Stimulated activated CD8-positive, alpha-beta memory T cell treated with anti-CD3 and anti-CD28 coated beads, Interleukin-12 subunit alpha, Interleukin-12 subunit beta, amount 100 ng/mL, for 4 hours (primary cell): ENCODE measurements around the gene CD180.
A peak's percentile ranks its signal among the peaks of the same experiment; 100 is the strongest.
"Not testable (repeated sequence)": the region's sequence is repeated elsewhere in the genome, so short reads cannot be mapped to it uniquely, and the experiment has no call there.

Experiments used
- DNase-seq: peaks from one replicate; pipeline ENCODE4 v3.0.0-alpha.2; 2020; ENCODE audit warnings: low read depth

CD180 gene

DNA sequence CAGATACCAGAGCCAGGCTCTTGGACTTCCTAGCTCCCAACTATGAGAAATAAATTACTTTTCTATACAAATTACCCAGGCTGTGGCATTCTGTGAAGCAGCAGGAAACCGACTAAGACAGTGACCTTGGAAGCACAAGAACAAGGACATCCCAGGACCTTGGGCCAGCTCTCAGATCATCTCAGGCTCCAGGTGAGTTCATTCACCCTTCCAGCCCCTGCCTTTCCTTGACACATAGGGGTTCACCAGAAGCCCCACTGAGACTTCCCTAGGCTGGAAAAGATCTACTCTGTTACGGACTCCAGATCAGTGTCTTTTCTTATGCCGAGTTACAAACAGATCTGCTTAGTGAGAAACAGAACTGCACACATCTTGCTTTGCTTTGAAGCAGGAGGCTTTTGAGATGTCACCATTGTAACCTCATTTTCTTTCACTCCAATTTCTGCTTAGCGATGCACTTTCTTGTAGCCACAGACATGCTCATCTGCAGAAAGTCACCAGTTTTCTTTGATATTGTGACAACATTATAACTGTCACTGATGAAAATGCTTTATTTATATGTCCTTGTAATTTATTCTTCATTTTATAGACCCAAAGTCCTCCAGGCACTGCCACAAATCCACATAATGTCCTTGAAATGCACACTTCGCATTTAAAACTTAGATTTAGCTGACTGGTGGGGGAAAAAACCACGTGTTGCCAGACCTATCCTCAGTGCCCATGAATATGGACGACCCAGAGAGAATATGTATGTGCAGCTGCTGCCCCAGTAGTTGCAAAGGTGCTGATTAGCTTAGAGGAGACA, 8.1 kb downstream of the CD180 start:
- DNase-seq = no peak

DNA sequence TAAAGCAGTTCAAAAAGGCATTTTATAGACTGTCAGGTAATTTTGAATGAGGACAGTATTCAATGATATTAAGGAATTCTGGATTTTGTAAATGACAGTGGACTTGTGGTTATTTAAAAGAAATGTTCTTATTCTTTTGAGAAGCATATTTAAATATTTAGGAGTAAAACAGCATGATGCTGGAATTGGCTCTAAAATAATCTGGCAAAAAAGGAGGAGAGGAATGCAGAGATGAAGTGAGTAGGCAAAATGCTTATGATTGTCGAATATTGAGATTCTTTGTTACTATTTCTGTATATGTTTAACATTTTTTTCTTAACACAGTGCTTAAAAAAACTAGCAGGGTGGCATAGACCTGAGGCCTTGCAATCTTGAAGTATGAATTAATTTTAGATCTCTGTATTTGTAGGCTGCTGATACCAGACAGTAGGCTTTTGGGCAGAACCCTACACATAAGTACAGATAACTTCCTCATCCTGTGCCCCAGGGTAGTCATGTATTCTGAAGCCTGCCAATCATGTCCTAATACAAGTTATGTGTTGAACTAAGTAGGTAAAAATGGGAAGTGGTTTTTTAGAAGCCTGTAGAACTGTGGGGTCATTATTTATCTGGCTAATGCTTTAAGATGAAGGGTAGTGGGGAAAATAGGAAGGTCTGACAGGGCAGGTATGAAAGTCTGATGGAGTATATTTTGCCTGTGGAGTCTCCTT, 9.4 kb downstream of the CD180 start:
- no peak for DNase-seq

GRCh38 chr5:67183859-67184258, 12.7 kb downstream of the CD180 start:
- DNase-seq = no peak

DNA sequence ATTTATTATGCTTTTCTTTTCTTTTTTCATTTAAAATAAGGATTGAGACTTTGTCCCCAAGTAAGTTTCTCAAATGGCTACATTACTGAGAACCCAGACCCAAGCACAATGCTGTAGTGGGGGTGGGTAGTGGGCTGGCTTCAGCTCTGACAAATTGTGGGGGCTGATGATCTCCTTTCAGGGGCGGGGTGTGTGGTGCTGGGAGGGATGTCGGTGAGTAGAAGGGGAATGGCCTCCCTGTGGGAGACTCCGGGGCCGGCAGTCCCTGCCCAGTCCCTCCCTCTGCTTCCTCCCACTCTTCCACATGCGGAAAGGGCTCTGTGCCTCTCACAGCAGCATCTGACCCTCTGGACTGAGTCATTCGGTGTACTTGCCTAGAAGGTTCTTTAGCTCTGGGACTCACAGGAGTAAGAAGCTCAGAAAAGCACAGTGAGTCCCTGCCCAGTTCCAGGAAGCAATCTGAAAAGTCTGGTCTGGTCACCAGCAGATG, 14.3 kb downstream of the CD180 start:
- DNase-seq = no peak

DNA sequence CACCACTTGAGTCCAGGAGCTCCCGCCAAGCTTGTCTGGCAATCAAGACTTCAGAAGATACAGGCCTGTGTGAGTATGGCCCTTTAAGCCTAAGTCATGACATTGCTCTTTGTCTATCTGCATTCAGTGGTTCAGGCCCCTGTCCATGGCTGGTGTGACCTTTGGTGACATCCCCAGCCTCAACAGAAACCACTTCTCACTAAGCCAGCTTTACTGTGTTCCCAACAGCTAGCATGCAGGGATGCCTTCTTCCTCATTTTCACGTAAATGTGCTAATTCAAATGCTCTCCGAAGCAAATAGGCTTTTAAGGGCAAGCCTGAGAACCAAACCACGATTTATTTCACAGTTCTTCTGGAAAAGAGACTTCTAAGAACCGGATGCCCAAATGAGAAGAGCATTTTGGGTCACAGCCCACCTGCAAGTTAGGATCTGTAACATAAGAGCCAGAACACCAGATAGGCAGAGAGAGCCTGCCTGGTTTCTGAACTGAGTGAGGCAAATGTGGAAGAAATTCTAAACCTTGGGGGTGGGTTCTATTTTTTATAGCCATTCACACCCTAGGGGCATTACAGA, 14.9 kb downstream of the CD180 start:
- DNase-seq = no peak

DNA sequence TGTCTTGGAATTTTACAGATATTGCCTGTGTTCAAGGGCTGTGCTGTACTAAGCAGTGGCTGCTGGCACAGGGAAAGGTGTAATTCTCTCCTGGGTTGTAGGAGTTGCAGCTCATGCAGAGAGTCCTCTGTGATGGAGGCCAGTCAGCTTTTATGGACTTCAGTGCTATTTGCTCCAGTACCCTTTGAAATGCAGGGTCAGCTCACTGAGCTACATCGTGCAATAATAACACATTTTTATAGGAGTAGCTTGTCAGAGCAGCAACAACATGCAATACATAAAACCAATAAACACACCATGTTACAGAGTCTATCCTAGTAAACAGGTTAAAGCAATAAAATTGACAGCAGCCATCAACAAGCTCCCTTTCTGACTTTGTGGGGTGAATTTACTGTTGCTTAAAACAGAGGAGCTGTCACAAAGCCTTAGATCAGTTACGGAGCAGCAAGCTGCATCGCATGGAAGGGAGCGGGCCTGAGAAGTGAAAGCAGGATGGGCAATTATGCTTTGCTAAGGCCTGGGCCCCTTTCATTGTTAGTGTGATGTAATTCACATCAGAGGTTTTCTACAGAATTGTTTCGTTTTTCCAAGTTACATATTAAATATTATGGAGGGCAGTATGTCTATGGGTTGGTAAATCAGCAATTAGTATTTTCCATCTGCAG, 16.8 kb downstream of the CD180 start:
- DNase-seq = no peak

DNA sequence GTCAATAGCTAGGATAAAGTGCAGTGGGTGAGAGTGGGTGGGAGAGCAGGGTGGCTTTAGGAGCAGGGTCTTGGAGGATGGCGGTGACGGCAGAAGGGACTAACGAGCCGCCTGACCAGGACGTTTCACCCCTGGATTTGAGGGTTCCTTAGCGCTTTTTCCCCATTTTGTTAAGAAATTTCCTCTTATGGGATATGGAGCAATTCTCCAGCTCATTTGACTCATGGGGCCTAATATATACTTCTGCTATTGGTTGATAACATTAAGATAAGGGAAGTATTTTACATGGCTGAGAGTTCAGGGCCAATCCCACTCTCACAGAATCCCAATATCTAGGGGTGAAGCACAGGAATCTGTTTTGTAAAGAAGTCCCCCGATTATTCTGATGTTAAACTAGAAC, 17.6 kb downstream of the CD180 start:
- no peak for DNase-seq

DNA sequence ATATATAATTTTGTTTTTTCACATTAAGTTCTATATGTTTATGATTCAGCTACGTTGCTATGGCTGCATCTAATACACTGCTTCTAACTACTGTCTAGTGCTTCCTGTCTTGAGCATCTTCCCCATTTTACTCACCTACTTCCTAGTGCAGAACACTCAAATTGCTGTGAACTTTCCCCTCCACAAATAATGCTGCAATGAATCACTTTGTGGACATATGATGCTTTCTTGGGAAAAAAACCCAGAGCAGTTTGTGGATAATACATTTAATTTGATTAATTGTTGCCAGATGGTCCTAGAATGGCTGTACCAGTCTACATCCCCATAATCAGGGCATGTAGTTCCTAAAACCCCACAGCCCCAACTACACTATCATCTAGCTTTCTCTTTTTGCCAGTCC, 18.5 kb downstream of the CD180 start:
- no peak for DNase-seq

DNA sequence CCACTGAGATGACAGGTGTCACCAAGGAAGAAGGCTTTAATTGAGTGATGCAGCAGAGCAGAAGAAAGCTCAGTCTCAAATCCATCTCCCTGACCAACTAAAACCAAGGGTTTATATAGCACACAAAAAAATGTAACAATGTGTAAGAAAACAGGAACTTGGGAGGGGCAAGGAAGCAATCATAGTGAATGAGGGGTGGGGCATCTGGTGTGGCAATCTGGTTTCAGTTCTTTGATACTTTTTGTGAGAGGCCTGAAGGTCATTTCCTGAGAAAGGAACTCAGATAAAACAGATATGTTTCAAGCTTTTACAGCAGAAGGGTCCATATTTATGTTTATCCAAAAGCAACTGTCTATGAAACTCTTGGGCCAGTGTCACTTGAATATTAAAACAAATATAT, 19.7 kb downstream of the CD180 start:
- DNase-seq = no peak

GRCh38 chr5:67173959-67174358, 22.6 kb downstream of the CD180 start:
- no peak for DNase-seq

GRCh38 chr5:67173351-67173750, 23.2 kb downstream of the CD180 start:
- DNase-seq = not testable (repeated sequence)

DNA sequence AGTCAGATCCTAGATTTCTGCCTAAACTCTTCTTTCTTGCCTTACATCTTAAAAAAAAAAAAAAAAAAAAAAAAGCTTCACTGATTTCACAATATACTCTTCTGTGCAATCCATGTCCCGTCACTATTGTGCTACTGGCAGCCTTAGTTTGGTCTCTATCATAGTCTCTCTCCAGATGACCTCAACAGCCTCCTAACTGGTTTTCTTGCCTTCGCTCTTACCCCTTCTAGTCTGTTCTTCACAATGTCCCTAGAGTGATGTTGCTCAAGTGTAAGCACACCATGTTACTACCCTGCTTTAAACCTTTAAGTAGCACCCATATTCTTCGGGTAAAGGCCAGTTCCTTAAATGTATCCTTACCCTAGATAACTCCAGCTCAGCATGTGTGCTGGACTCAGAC, 25.8 kb downstream of the CD180 start:
- no peak for DNase-seq

GRCh38 chr5:67168069-67168468, 28.5 kb downstream of the CD180 start:
- DNase-seq = no peak

DNA sequence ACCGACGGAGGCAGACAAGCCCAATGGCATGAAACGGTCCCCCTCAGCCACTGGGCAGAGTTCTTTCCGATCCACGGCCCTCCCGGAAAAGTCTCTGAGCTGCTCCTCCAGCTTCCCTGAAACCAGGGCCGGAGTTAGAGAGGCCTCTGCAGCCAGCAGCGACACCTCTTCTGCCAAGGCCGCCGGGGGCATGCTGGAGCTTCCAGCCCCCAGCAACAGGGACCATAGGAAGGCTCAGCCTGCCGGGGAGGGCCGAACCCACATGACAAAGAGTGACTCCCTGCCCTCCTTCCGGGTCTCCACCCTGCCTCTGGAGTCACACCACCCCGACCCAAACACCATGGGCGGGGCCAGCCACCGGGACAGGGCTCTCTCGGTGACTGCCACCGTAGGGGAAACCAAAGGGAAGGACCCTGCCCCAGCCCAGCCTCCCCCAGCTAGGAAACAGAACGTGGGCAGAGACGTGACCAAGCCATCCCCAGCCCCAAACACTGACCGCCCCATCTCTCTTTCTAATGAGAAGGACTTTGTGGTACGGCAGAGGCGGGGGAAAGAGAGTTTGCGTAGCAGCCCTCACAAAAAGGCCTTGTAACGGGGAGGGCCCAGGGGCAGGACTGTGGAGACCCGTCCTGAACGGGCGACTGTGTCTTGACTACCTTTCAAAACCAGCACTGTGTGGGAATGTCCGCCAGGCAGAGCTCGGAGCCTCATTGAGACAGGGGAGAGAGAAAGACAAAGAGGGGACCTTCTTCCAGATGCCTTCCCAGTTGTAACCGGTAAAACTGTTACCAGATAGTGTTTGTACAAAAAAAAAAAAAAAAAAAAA, 29.9 kb downstream of the CD180 start:
- DNase-seq = peak; percentile 34

GRCh38 chr5:67165526-67166459, 30.8 kb downstream of the CD180 start:
- peak; percentile 53 for DNase-seq

DNA sequence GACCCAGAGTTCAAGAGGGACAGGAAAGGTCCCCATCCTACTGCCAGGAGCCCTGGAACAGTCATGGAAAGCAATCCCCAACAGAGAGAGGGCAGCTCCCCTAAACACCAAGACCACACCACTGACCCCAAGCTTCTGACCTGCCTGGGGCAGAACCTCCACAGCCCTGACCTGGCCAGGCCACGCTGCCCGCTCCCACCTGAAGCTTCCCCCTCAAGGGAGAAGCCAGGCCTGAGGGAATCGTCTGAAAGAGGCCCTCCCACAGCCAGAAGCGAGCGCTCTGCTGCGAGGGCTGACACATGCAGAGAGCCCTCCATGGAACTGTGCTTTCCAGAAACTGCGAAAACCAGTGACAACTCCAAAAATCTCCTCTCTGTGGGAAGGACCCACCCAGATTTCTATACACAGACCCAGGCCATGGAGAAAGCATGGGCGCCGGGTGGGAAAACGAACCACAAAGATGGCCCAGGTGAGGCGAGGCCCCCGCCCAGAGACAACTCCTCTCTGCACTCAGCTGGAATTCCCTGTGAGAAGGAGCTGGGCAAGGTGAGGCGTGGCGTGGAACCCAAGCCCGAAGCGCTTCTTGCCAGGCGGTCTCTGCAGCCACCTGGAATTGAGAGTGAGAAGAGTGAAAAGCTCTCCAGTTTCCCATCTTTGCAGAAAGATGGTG, 31.6 kb downstream of the CD180 start:
- DNase-seq = no peak

DNA sequence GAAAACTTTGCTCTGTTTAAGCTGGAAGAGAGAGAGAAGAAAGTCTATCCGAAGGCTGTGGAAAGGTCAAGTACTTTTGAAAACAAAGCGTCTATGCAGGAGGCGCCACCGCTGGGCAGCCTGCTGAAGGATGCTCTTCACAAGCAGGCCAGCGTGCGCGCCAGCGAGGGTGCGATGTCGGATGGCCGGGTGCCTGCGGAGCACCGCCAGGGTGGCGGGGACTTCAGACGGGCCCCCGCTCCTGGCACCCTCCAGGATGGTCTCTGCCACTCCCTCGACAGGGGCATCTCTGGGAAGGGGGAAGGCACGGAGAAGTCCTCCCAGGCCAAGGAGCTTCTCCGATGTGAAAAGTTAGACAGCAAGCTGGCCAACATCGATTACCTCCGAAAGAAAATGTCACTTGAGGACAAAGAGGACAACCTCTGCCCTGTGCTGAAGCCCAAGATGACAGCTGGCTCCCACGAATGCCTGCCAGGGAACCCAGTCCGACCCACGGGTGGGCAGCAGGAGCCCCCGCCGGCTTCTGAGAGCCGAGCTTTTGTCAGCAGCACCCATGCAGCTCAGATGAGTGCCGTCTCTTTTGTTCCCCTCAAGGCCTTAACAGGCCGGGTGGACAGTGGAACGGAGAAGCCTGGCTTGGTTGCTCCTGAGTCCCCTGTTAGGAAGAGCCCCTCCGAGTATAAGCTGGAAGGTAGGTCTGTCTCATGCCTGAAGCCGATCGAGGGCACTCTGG, 32.6 kb downstream of the CD180 start:
- DNase-seq = no peak

DNA sequence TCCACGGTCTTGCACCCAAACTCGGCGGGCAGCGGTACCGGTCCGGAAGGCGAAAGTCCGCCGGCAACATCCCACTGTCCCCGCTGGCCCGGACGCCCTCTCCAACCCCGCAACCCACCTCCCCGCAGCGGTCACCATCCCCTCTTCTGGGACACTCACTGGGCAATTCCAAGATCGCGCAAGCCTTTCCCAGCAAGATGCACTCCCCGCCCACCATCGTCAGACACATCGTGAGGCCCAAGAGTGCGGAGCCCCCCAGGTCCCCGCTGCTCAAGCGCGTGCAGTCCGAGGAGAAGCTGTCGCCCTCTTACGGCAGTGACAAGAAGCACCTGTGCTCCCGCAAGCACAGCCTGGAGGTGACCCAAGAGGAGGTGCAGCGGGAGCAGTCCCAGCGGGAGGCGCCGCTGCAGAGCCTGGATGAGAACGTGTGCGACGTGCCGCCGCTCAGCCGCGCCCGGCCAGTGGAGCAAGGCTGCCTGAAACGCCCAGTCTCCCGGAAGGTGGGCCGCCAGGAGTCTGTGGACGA, 33.3 kb downstream of the CD180 start:
- DNase-seq = no peak

- DNase-seq = no peak
Measured at GRCh38 chr5:67161767-67162166, 34.8 kb downstream of the CD180 start.
